ENCODE measurements around the gene PPP1R17.

PPP1R17 gene

DNA sequence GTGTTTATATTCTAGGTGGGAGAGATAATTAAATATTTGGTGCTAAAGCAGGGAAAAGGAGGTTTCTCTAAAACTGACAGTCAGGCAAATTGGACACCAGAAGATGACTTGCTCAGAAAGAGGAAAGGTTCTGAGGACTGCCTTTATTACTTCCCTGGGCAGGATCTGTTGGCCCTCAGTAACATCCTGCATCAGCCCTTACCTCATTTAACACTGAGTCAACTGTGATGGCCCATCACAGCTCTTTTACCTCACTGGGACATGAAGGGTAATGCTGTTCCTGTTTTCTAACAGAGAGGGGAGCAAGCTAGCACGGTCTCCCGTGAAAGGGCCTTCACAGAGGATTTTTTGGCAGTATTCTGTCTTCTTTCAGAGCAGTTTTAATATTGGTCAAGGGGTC is 12.0 kb downstream of the PPP1R17 start:
- DNase-seq (ENCODE audit: low read depth in 3 of 3), result no peak

DNA sequence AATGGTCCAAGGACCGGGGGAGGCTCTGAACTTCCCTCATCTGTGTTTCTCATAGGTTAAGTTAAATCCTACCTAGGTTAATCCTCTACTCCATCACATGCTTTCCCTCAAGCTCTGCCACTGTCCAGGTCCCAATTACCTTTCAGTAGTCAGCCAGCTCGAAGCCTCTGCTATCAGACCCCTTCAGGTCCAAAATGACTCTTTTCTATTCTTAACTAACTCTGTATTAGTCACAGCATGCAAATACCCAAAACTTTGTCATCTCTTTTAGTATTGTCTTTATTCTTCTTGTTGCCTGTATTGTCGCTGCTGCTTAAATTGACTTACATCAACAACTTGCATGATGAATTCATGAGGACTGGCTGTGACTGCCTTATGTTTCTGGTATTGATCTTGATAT is 15.3 kb downstream of the PPP1R17 start:
- DNase-seq (ENCODE audit: low read depth in 3 of 3), result no peak

DNA sequence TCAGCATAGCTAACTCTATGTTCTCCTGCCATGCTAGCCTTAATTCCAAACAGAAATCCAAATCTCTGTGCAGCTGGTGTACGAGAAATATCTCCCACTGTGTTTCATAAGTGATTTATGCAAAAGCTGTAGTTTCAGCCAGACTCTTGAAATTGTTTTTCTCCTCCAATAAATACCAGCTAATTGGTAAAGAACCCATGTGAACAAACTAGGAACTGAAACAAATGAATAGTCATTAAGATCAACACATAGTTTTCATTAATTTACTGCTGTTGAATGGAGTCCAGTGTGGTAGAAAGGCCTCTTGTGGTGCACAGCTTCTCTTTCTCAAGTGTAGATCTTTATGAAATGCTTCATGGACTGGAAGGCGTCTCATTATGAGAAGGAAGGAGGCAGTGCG is 18.4 kb downstream of the PPP1R17 start:
- no peak for DNase-seq (ENCODE audit: low read depth in 3 of 3)

DNA sequence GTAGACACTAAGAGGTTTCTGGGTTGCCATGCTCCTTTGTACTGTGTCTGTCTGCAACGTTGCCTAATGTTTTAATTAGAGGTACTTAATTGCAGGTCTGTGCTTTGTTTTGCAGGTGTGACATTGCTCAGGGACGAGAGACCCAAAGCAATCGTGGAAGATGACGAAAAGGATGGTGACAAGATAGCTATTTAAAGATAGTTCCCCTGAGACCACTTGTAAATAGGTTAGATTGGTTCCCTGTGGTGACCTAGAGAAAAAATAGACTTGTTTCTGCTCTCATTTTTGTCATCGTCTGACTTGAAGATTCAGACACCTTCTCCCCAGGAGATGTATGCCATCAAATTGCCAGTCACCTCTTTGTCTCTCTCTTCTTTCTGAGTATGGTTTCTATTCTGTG is 20.1 kb downstream of the PPP1R17 start:
- no peak for DNase-seq (ENCODE audit: low read depth in 3 of 3)

DNA sequence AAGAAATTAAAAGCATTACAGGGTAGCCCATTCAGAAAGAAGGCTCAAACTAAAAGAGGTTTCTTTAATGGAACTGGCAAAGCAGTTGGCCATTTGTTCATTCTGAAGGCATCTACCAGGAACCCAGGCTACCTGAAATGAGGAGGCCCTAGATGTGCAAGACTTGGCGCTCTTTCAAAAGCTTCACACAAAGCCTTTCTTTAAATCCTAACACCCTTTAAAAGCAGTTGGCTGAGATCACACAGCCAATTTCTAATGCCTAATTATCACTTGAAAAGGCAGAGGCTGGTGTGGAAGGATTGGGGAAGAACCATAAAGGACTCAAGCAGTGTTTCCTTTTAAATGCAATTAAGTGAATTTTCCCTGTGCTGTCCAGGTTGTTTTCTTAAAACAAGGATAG is 23.2 kb downstream of the PPP1R17 start:
- no peak for DNase-seq (ENCODE audit: low read depth in 3 of 3)

DNA sequence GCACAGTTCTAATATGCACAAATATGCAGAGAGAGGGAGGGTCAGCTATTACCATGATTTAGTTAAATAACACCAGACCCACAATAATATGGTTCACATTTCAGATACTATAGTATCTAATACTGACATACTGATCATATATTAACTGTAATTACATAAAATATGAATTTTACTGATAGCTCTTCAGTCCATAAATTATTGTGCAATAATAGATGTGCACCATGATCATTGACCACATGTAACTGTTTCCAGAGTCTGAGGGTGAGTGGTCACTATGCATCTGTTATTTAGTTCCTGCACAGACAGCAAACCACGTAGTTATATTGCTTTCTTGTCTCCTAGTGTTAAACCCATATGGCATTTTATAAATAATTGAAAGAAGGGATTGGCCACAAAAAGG is 29.3 kb downstream of the PPP1R17 start:
- no peak for DNase-seq (ENCODE audit: low read depth in 3 of 3)

DNA sequence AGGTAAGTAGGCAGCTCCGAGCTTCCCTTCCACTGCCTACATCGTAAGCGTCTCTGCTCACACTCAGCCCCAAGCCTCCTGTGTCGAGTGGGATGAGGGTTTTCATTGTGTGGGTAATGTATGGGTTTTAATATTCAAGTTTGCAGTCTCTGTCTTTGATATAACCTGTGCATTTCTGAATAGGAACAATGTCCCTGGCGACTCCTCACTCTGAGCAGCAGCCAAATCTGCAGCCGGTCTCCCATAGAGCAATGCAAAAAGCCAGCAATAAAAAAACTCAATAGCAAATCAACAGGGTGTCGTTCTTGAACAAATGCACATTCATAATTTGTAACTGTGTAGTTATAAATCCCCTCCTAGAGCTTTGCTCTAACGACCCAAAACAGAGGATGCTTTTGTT is 33.4 kb downstream of the PPP1R17 start:
- no peak for DNase-seq (ENCODE audit: low read depth in 3 of 3)

DNA sequence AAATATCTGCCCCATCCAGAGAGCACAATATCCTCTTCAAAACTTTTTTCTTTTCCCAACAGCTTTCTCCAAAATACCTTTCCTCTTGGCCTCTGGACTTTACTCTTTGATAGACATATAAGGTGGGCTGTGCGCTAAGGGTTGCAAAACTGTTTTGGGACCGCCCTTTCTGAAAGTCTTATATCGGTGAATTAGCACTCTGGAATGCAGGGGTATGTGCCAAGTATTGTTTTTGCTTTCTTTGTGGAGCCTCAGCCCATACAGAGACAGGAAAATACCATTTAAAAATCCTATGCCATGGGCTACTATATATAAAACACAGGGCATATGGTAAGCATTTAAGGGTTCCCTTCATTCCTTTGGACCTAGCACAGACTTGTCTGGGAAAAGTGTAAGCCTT is 37.7 kb downstream of the PPP1R17 start:
- DNase-seq (ENCODE audit: low read depth in 3 of 3), result no peak

DNA sequence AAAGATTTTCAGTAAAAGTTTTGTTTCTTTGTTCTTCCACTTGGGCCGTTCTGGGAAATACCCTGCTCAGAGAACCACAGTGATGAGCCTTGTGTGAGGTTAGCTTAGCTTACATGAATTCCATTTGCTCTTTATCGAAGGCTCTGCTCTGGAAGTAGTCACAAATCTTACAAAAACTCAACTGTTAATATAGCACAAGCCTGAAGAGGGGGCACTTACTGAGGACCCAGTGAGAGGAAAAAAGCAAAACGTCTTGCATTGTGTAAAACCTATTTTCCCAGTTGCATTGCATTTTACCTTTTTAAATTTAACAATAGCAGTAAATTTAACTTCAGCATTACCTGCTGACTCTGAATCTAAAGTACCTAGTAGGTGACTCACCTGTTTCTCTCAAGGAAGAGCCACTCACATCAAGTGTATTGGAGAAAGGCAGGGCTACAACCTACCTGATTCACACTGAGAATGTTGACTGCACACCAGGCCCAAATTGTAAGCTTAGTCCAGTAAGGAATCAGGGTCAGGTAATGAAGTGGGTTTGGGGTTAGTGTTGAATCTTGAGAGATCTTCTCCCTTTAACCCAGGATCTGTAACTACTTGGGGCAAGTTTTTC is 42.3 kb downstream of the PPP1R17 start:
- no peak for DNase-seq (ENCODE audit: low read depth in 3 of 3)

DNA sequence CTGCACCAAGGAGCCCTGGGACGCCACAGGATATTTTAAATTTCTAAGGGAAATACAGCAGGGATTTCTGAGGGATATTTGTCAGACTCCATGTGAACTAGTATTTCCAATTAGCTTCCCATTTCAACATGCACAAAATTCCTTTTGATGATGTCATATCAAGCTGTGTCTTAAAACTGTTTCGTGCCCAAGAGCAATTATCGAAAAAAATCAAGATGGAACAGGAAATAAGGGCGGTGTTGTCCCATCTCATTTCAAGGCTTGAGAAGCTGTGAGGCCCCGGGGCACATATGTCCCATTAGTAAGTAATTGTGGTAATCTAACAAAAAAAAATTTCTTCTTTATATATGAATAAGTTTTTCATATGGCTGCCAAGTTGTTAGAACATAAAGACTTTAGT is 47.4 kb downstream of the PPP1R17 start:
- no peak for DNase-seq (ENCODE audit: low read depth in 3 of 3)

DNA sequence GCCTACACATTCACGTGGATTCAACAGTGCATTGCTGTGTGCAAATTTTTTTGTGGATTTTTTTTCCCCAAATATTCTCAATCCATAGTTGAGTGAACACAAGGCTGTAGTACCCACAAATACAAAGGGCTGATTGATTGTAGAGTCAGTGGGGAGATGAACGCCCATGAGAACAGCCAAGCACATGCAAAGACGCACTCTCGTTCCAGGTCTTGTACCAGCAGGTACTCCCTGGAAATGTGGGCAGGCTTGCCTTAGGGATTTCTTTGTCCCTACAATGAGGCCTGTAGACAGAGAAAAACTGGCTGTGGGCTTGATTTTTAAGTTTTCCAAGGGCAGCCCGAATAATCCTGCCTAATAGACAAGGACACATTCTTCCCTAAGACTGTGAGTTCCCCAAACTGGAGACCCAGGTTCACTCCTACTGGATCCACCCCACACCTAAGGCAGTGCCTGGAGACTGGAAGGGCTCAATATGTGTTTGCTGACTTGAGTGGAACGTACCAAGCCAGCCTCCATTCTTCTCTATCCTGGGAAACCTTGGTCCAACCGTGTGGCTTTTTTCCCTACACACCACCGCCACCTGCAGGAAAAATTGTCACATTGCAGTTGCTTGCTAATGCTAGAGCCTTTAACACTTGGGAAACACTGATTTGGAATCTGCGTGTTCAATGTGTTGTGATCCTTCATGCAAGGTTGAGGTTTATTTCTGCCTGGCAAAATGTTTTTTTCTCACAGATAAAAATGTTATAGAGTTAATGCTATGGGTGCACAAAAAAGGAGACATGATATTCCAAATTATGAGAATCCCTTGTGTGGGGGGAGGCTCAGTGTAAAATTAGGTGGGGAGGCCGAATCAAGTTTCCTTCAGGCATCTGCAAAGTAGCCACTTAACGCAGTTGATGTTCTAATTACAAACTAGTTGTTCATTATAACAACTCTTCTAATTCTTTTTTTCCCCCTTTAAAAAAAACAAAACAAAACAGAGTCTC is 49.3 kb downstream of the PPP1R17 start:
- DNase-seq (ENCODE audit: low read depth in 3 of 3), result peak in 1 of 3 experiments; percentile 5

DNA sequence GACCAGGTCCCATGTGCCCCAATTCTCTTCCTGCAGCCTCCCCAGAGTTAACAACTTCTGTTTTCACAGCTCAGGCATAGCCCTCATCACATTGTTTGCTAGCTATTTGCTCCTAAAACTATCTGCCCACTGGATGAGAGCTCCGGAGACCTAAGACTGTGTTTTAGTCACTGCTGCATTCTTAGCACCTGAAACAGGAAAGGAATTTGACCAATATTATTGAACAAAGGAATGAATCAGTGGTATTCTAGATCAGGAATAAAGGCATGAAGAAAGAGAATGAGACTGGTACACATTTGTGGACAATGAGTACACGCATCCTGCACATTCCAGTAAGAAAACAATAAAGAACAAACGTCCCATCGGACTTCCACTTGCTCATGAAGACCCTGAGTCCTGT is 54.8 kb downstream of the PPP1R17 start:
- DNase-seq (ENCODE audit: low read depth in 3 of 3), result no peak

DNA sequence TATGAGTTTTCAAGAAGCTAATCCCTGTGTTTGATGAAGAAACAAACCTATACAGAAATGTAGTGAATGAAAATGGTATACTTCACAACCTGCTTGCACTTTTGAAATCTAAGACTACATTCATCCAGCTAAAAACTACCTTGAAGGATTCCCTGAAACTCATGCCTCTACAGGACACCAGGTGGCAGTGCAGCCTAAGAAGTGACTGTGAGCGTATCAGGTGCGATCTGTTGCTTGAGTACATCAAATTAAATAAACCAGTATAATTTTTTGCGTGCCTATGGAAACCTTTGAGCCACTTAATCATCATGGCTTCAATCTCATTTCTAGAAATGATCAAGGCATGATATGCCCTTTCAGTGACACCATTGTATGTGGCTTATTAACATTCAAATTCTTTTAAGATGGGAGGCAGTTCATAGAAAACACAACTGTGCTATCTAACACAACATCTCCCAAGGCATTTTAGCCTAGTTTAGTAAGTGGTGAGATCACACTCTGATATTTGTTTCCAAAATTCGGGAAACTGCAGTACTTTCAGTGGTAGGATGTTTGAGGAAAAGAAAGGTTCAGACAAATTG is 57.4 kb downstream of the PPP1R17 start:
- DNase-seq (ENCODE audit: low read depth in 3 of 3), result peak in 2 of 3 experiments; percentile 1 to 34

DNA sequence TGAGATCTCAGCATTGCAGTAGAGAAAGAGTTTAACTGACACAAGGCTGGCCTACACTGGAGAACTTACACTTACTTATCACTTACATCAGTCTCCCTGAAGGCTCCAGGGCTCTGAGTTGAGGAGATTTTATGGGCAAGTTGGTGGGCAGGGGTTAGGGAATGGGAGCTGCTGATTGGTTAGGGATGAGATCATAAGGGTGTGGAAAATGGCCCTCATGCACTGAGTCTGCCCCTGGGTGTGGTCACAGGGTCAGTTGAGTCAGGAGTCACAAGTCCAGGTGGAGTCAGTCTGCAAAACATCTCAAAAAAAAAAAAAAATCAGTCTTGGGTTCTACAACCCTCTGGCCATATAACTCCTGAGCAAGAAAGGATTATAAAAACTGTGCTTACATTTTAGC is 60.5 kb downstream of the PPP1R17 start:
- DNase-seq (ENCODE audit: low read depth in 3 of 3), result no peak

DNA sequence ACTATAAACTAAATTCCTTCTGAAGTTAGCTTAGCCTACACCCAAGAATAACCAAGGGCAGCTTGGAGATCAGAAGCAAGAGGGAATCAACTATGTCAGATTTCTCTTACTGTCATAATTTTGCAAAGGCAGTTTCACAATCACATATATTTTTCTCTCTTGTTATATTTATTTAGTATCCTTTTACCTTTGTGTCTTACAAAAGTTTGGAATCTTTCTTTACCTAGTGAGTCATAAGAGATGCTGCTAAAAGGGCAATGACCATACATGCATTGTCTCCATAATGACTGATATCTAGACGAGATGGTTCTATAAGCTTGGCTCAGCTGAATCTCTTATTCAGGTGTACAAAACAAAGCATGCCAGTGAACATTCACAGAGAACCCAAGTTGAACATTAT is 61.1 kb downstream of the PPP1R17 start:
- no peak for DNase-seq (ENCODE audit: low read depth in 3 of 3)

DNA sequence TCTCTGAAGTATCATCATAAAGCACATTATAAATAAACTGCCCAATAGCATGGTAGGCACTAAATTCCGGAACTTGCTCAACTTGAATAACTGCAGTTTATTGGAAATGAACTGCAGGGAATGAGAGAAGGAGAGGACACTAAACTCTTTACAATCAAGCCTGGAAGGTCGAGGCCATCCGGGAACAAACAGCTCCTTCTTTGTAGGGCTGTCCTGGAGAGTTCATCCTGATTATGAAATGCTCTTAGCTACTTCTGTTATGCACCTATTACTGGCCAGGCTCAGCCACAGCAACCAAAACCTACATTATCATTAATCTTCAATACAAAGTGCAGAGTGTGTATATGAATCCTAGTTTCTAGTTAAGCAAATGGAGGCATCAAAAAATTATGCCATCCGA is 64.7 kb downstream of the PPP1R17 start:
- no peak for DNase-seq (ENCODE audit: low read depth in 3 of 3)

All from stimulated activated CD4-positive, alpha-beta T cell treated with anti-CD3 and anti-CD28 coated beads, TNF-alpha, amount 100 ng/mL, for 24 hours (primary cell).